Stimulated activated CD8-positive, alpha-beta memory T cell treated with anti-CD3 and anti-CD28 coated beads, Interleukin-2, amount 100 ng/mL, for 1 hour (primary cell): ENCODE results near the gene SMCHD1.
"Not testable (repeated sequence)": the region's sequence is repeated elsewhere in the genome, so short reads cannot be mapped to it uniquely, and the experiment has no call there.

Experiments used
- DNase-seq, 2 donors: peaks; one replicate each; pipeline ENCODE4 v3.0.0-alpha.2; 2020; ENCODE audit warnings: low read depth in 2 of 2

SMCHD1 gene

DNA sequence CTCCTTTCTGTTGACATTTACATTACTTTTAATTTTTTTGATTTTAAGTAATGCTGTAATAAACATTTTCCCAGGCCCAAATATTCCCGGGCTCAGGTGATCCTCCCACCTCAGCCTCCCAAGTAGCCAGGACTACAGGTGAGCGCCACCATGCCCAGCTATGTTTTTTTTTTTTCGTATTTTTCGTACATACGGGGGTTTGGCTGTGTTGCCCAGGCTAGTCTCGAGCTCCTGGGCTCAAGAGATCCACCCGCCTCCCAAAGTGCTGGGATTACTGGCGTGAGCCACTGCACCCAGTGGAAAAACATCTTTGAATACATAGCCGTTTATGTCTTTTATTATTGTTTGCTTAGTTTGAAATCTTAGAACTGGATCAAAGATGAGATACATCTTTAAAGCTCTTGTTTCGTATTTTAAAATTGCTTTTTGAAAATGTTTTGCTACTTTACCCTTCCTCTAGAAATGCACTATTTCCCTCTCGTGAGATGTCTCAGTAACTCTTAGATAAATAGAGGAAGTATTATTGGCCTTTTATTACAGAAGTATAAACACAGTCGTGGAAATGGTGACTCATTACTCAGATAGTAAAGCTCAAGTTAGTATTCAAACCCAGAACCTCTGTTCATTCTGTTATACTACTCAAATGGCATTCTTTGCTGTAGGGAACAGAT, 2.4 kb downstream of the SMCHD1 start:
- DNase-seq, result no peak

DNA sequence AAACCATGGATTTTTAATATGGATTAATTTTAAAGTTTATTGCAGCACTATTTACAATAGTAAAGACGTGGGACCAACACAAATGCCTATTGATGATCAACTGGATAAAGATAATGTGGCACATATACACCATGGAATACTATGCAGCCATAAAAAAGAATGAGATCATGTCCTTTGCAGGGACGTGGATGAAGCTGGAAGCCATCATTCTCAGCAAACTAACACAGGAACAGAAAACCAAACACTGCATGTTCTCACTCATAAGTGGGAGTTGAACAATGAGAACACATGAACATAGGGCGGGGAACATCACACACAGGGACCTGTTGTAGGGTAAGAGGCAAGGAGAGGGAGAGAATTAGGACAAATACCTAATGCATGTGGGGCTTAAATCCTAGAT, 5.3 kb downstream of the SMCHD1 start:
- not testable (repeated sequence) for DNase-seq

DNA sequence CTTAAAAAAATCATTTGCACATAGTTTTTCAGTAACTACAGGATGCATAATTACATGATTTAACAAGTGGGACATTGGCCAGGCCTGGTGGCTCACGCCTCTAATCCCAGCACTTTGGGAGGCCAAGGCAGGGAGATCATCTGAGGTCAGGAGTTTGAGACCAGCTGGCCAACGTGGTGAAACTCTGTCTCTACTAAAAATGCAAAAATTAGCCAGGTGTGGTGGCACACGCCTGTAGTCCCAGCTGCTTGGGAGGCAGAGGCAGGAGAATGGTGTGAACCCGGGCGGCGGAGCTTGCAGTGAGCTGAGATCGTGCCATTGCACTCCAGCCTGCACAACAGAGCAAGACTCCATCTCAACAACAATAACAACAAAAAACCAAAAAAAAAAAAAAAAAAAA, 6.8 kb downstream of the SMCHD1 start:
- not testable (repeated sequence) for DNase-seq

DNA sequence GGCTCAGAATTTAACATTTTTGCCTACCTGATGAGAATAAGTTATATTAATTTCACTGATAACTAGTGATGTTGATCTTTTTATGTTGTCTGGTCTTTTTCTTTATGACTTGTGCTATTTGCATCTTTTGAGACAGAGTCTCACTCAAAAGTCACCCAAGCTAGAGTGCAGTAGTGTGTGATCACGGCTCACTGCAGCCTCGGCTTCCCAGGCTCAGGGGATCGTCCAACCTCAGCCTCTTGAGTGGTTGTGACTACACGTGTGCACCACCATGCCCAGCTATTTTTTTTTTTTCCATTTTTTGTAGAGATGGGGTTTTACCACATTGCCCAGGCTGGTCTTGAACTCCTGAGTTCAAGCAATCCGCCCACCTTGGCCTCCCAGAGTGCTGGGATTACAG, 7.5 kb downstream of the SMCHD1 start:
- no peak for DNase-seq

DNA sequence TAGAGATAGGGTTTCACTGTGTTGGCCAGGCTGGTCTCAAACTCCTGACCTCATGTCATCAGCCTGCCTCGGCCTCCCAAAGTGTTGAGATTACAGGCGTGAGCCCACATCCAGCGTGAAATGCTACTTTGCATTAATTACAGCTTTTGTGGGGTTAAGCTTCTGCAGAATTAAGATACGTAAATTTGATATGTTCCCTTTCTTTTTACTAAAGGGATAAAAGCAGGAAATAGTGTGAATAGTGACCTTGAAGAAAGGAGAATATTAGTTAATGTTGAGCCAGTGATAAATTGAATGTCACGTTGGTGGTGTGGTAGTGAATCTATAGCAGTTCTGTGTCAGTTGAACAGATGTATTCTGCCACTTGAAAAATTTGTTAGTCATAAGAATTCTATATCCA, 16.9 kb downstream of the SMCHD1 start:
- DNase-seq, result no peak

DNA sequence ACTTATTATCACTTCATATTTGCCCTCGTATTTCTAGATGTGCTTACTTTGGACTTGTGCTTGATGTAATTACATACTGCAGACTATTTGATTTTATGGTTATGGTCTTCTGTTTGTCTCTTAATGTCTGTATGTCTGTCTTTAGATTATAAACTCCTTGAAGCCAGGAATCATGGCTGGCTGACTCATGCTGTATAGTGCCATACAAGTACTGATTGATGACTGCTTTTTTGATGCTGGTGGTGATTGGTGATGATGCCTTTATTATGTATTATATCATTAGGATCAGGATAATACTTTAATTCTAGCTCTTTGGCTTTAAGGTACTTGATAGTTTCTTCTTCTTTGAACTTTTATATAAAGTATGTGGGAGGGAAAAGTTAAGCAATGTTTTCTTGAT, 17.3 kb downstream of the SMCHD1 start:
- DNase-seq, result no peak

DNA sequence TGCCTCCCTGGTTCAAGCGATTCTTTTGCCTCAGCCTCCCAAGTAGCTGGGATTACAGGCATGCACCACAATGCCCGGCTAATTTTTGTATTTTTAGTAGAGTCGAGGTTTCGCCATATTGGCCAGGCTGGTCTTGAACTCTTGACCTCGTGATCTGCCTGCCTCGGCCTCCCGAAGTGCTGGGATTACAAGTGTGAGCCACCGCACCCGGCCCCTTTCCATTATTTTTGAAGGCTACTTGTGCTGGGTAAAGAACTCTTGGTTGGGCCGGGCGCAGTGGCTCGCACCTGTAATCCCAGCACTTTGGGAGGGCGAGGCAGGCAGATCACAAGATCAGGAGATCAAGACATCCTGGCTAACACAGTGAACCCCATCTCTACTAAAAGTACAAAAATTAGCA, 23.4 kb downstream of the SMCHD1 start:
- not testable (repeated sequence) for DNase-seq

DNA sequence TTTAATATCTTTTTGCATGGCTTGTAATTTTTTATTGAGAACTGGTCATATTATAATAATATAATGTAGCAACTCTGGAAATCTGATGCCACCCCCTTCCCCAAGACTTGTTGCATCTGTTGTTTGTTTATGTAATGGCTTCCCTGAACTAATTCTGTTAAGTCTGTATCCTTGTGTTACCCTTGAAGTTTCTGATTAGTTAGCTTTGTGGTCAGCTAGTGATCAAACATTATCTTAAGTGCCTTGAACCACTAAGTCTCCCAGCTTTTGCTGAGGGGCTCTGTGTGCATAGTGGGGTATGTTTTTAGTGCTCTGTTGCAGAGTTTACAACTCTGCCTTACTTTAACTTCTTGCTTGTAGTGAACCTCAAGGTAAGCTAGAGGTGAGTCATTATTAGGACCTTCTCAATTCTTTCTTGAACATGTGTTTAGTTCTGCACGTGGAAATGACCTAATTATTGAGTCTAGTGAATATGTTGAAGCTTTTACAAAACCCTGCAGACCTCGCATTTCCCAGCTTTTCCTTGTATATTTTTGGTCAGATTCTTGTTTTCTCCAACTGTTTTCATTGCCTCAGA, 24.8 kb downstream of the SMCHD1 start:
- DNase-seq, result no peak

DNA sequence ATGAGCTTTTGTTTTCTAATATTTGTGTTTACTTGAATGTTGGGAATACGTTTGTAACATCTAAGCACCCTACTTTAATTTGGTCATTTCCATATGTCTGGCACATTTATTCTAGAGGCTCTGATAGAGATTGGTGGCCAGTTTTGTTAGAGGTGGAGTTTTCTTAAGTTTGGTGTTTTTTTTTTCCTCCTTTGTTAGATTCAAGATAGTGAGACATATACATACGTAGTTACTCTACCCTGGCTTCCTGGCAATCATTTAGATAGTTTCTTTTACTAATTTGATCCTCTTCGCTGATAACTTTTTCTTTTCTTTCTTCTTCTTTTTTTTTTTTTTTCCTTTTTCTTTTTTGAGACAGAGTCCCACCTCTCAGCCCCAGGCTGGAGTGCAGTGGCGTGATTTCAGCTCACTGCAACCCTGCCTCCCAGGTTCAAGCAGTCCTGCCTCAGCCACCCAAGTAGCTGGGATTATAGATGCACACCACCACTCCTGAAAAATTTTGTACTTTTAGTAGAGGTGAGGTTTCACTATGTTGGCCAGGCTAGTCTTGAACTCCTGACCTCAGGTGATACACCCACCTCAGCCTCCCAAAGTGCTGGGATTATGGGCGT, 26.6 kb downstream of the SMCHD1 start:
- no peak for DNase-seq

DNA sequence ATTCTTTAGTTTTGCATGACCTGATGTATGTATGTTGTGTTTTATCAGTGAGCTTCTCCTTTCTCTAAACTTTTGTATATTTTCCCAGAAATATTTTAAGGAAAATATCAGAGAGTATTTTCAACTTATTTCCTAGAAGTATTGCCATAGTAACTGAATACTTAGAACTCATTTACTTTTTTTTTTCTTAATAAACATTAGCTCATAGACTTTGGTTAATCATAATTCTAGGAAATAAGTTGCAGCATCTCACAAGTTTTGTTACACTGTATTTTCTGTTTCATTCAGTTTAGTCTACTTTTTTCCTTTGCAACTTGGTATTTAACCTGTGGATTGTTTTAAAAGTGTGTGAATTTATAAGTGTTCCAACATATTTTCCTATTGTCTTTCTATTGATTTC, 27.5 kb downstream of the SMCHD1 start:
- no peak for DNase-seq

DNA sequence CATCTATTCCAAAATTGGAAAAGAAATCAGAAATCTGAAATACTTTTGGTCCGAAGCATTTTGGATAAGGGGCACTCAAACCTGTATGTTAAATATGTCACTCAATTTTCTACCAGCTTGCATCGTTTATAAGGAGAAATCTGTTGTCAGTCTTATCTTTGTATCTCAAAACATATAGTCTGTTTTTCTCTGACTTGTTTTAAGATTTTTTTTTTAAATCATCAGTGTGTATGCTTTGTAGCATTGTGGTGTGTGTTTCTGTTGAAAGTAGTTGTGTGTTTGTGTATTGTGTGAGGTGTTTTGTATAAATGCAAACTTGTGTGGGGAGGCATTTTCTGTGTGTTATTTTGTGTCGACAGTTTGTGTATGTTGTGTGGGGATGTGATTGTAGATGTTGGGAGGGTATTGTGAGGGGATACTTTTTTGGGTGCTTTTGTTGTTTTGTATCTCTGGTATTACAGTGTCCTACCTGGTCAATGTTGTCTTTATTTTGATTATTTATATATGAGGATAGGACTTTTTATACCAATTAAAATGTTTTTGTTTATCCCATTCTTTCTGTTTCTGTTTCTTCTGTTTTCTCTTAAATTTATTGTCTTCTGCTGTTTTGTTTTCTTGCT, 30.9 kb downstream of the SMCHD1 start:
- DNase-seq, result no peak

DNA sequence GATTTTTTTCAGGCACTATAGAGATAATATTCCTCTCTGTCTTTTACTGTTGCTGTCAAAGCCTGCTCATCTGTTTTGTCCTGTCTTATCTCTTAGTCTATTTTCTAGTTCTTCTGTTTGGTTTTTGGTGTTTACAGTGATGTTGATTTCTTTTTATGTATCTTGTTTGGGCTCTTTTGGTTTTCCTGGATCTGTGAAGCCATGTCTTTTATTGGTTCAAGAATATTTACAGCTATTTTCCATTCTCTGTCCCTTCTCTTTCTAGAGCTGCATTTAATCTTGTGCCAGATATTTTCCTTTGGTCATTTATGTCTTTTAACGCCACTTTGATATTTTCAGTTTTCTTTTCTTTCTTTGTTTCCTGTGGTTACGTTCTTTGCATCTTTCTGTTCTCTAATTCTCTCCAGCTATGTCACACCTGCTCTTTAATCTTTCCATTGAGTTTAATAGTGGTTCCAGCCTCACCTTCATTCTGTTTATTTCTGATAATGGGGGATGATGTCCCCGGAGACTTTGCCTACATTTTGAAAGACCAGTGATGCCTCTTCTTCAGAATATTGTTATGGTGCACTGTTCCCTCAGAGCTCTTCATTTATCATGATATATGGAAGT, 32.0 kb downstream of the SMCHD1 start:
- no peak for DNase-seq

DNA sequence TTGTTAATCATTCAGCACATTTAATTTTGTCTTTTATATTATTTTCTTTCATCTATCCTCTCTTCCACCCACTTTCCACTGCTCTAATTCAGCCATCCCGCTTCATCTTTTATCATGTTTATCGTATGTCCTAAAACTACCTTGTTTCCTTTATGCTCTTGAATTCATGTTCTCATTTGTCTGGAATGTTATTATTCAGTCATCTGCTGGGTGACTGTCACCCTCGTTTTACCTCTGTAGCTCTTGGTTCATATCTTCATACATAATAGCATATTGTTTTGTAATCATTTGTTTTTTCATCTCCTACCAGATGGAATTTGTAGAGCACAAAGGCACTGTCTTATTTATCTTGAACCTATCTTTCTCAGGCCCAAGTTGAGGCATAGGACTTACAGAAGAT, 37.0 kb downstream of the SMCHD1 start:
- DNase-seq, result no peak

DNA sequence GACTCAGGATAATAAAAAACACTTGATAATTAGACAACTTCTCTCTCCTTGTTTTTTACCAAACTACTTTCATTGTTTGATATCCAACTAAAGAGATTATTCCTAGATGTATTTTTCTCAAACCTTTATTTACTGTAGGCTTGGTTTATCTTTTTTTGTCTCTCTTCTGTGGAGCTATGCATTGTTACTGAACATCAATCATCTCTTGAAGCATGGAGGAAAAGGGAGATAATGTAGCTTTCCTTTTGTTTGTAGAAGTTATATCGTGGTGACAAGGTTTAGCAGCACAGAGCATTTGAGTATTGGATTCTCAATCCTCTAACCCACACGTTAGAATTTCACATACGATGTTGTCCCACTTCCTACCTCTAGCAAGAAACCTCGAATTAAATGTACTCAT, 41.7 kb downstream of the SMCHD1 start:
- DNase-seq, result no peak

DNA sequence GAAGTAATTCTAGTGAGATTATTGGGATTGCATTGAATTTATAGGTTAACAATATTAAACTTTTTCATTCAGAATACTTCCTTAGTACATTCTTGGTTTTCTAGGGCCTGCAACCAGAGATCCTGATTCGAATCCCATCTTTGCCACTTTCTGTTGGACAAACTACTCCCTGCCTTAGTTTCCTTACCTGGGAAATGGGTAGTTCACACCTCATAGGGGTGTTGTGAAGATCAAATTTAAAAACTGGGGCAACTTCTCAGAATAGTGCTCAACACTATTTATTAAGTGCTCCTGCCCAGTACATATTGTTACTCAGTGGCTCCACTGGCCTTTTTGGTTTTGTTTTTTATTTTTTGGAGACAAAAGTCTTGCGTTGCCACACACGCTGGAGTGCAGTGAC, 43.5 kb downstream of the SMCHD1 start:
- no peak for DNase-seq

DNA sequence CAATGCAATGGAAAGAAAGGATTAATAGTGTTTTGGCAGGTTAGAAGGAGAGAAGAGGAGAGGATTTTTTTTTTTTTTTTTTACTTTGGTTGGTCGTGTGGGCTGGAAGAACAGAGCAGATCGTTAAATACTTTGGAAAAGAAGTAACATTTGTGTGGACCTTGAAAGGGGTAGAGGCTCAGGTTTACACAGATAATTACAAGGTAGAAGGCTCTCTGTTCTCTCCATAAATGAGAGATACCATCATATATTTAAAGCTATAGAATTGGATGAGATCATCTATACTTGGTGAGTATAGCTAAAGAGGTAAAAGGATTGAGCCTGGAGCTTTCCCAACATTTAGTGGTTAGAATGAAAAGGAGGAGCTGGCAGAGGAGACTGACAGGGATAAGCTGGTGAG, 49.0 kb downstream of the SMCHD1 start:
- no peak for DNase-seq

DNA sequence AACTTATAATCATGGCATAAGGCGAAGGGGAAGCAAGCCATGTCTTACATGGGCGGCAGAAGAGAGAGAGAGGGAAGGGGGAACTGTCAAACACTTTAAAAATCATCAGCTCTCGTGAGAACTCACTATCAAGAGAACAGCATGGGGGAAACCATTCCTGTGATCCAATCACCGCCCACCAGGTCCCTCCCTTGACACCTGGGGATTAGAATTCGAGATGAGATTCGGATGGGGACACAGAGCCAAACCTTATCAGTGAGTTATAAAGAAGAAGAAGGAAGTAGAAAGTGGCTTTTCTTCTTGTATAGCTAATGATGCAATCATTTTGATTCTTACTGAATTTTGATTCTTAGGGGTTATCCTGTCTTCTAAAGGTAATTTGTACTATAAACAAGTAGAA, 51.4 kb downstream of the SMCHD1 start:
- DNase-seq, result no peak

DNA sequence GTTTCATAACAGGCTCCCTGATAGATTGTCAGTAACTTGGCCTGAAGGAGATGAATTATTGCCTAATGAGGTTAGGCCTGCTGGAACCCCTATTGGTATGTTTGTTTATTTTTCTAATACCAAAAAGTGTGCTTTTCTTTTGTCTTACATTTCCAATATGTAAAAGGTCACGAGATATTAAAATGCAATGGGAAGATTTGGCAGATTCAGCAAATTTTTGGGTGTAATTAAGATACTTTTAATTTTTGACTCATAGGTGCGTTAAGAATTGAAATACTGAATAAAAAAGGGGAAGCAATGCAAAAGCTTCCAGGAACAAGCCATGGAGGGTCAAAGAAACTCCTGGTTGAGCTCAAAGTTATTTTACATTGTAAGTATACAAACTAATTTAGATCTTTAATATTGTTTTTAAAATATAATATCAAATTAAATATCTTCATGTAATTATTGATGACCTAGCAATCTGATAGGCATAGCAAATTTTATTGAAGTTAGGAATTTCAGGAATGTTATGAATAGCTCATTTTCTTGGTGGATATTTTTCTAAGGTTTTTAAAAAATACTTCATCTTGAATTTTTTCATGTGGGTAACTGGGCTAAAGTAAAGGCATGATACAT, 52.1 kb downstream of the SMCHD1 start:
- DNase-seq, result no peak

DNA sequence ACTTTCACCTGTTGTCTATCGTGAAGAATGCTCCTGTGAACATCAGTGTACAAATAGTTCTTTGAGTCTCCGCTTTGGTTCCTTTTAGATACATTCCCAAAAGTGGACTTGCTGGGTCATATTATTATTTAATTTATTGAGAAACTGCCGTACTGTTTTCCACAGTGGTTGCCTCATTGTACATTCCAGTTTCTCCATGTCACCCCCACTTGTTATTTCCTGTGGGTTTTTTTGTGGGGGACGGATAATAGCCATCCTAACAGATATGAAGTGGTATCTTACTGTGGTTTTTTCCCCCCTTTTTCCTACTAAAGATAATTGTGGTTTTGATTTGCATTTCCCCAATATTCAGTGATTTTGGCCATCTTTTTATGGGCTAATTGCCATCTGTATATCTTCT, 53.8 kb downstream of the SMCHD1 start:
- no peak for DNase-seq

DNA sequence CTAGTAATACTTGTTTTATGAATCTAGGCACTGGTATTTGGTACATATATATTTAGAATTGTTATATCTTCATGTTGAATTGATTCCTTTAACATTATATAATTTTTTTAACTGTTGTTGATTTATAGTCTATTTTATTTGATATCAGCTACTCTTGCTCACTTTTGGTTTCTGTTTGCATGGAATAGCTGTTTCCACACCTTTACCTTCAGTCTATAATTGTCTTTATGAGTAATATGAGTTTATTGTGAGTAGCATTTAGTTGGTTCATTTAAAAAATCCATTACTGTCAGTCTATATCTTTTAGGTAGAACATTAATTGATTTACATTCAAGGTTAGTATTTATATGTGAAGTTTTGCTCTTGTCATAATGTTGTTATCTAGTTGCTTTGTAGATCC, 58.6 kb downstream of the SMCHD1 start:
- DNase-seq, result no peak

DNA sequence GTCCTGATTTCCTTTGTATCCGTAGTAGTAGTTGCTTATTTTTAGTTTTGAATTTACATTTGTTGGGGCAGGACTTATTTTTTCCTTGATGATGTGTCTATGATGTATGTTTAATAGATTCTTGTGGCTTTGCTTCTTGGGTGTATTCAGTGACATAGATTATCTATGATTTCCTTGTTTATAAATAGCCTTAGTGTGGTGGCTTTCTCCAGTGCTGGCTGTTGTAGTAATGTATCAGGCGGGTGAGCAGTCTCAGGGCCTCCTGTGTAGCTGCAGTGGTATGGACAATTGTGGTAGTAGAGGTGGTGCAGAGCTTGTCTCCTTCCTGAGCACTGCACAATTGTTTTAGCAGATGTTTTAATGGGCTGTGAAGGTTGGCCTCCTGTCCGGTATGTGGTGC, 60.5 kb downstream of the SMCHD1 start:
- DNase-seq, result no peak
